Aorta (tissue), 5 donors: ENCODE measurements around the gene FOXQ1. TPM values are rescaled to one million over a fixed set of nuclear protein-coding genes. Genes with fewer than 3 reads are reported as not detected.

Source experiments
- ATAC-seq: fragments of 200-7000 bp; cut with Tn5 transposase; one replicate; pipeline ENCODE4 v1.9.1; 2022; ENCODE audit warnings: moderate library complexity; ENCODE audit not compliant: low FRiP score
- DNase-seq, 2 donors: peaks; one replicate each; pipeline ENCODE4 v3.0.0-alpha.2; 2020
- H3K27ac ChIP-seq, 2 donors: one replicate each; pipeline ENCODE4 v1.5.1; 2013; ENCODE audit warnings: low read length in 2 of 2, mild to moderate bottlenecking in 2 of 2, moderate library complexity in 2 of 2, control low read depth in 1 of 2, inconsistent platforms in 1 of 2, low read depth in 1 of 2
- H3K27me3 ChIP-seq, 2 donors: one replicate each; pipeline ENCODE4 v1.6.1; 2013; ENCODE audit warnings: control low read depth in 1 of 2, low read length in 1 of 2, mild to moderate bottlenecking in 1 of 2, moderate library complexity in 1 of 2; ENCODE audit not compliant: insufficient read depth in 2 of 2, control insufficient read depth in 1 of 2
- H3K36me3 ChIP-seq, 2 donors: one replicate each; pipeline ENCODE4 v1.6.1; 2013; ENCODE audit warnings: control low read depth in 1 of 2, low read length in 1 of 2, mild to moderate bottlenecking in 1 of 2; ENCODE audit not compliant: insufficient read depth in 2 of 2, control insufficient read depth in 1 of 2
- H3K4me1 ChIP-seq, 2 donors: one replicate each; pipeline ENCODE4 v1.6.1; 2013; ENCODE audit warnings: low read length in 2 of 2, control low read depth in 1 of 2, mild to moderate bottlenecking in 1 of 2, moderate library complexity in 1 of 2; ENCODE audit not compliant: insufficient read depth in 2 of 2, control insufficient read depth in 1 of 2
- H3K4me3 ChIP-seq, 2 donors: one replicate each; pipeline ENCODE4 v1.5.1; 2013; ENCODE audit warnings: low read length in 2 of 2, control low read depth in 1 of 2, mild to moderate bottlenecking in 1 of 2
- H3K9me3 ChIP-seq: one replicate; pipeline ENCODE4 v1.6.1; 2013; ENCODE audit warnings: mild to moderate bottlenecking, low read length; ENCODE audit not compliant: control insufficient read depth
- WGBS, 2 donors: extraction: QIAGEN DNeasy Blood & Tissue Kit; methylation state at CpG; one replicate each; pipeline ENCODE4 v1.1.7; 2013; 5-methylcytosine and 5-hydroxymethylcytosine counted together
- intact Hi-C, 2 donors: fragments of 100-400 bp; cut with DNase I; formaldehyde crosslinking; loops; one replicate each; pipeline versions ENCODE4 v1.14.2 to v1.15.0; 2022
- polyA plus RNA-seq, 2 donors: library from polyadenylated mRNA; stranded (reverse); fragments of 200-250 nt; gene quantifications; one replicate each; pipeline ENCODE4 v1.2.3, GENCODE V29; 2013
- total RNA-seq, 2 donors: library from RNA; stranded (reverse); fragmentation: NEBNext Ultra II Directional; extraction: Animal tissue kit (Norgen Biotek cat#: 25700); gene quantifications; one replicate each; pipeline ENCODE4 v1.2.1, GENCODE V29; 2021
- donor health status: healthy with polysubstance abuse.
- donor health status: Bipolar disorder and iron deficiency.
- donor health status: DM: no; HTN: no; CAD: no.
- donor health status: DM: no; HTN: no; CAD: no.
- donor health status: DM: yes; HTN: yes; CAD: no.

FOXQ1 gene
- total and polyA plus RNA-seq, 4 donors, result 0.05 TPM; not detected in 3

DNA sequence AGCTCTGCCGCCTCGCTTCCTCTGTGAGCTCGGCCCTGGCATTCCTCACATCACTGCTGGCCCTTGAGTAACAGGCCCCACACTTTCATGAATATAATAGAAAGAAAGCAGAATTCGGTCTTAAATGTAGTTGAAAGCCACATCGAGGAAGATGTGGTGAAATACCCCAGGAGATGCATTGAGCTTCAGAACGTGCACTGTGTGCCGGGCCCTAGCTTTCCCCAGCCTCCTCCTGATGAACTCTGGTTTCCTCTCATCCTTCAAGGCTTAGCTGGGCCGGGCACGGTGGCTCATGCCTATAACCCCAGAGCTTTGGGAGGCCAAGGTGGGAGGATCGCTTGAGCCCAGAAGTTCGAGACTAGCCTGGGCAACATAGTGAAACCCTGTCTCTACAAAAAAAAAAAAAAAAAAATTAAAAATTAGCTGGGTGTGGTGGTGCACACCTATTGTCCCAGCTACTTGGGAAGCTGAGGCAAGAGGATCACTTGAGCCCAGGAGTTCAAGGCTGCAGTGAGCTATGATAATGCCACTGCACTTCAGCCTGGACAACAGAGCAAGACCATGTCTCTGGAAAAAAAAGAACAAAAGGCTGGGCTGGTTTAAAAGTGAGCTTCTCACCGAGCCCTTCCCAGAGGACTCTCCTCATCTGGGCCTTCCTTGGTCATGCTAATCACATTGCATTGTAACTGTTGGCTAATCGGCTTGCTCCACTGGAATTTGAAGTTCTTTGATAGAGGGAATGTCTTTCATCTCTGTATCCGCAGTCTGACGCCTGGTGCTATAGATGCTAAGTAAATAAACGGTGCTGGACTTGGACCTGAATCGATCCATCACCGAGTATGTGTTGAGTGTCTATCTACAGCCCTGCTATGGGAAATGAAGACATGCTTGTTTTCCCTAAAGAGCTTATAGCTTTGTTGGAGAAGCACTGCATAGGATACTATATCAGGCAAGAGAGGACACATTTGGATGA lies 43.8 kb upstream of the FOXQ1 start:
- Histone ChIP-seq H3K27ac (no peak overlapping the region), H3K9me3 (no peaks in the 10 kb centered on the region), H3K4me3 (no peak overlapping the region), H3K4me1 (no peaks in the 10 kb centered on the region), H3K27me3 (no peaks in the 10 kb centered on the region), H3K36me3 (no peaks in the 10 kb centered on the region)
- 63 to 71% methylated on average over 18 of the region's 18 CpGs for WGBS, 2 donors
- ATAC-seq (no peak), DNase-seq (no peak)
- intact Hi-C loops, result no loop called here

GRCh38 chr6:1271071-1271763 lies 40.7 kb upstream of the FOXQ1 start:
- H3K36me3 ChIP-seq, result no peaks in the 10 kb centered on the region
- H3K27me3 ChIP-seq, result no peaks in the 10 kb centered on the region
- no peak for DNase-seq
- ATAC-seq, result no peak
- intact Hi-C loops, result no loop called here
- no peaks in the 10 kb centered on the region for H3K9me3 ChIP-seq
- no peak overlapping the region for H3K27ac ChIP-seq
- 80 to 88% methylated on average over 11 of the region's 11 CpGs for WGBS, 2 donors
- H3K4me1 ChIP-seq, result no peaks in the 10 kb centered on the region
- H3K4me3 ChIP-seq, result no peak overlapping the region

DNA sequence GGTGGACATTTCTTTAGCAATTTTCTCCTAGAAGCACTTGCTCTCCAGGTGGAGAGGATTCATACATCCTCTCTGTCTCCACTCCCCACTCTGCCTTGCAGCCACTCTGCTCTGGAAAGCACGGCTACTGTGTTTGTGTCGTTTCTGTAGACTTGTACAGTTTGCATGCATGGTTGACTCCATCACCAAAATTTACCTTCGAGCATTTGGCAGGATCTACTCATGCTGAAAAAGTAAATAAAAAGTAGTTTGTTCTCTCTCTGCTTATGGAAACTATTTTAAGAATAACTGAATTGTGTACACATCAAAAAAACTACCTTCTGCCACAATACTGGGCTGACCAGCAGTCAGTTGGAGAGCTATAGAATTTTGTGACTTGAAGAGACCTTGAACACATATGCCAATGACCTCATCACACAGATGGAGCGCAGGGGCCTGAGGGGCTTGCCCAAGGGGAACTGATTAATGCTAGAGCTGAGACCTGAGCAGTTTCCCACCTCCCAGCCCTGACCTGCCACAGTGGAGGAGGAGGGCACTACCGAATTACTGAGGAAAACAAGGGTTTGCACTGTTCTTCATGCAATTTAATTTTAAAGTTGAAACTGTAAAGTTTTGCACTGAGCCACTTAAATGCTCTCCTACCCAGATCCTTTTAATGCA lies 33.7 kb upstream of the FOXQ1 start:
- intact Hi-C loops, result no loop called here
- 53 to 56% methylated on average over 5 of the region's 5 CpGs for WGBS, 2 donors
- Histone ChIP-seq H3K27me3 (no peaks in the 10 kb centered on the region), H3K4me3 (no peak overlapping the region), H3K9me3 (no peaks in the 10 kb centered on the region), H3K36me3 (no peaks in the 10 kb centered on the region), H3K4me1 (no peaks in the 10 kb centered on the region), H3K27ac (no peak overlapping the region)
- no peak for ATAC-seq
- DNase-seq, result no peak

DNA sequence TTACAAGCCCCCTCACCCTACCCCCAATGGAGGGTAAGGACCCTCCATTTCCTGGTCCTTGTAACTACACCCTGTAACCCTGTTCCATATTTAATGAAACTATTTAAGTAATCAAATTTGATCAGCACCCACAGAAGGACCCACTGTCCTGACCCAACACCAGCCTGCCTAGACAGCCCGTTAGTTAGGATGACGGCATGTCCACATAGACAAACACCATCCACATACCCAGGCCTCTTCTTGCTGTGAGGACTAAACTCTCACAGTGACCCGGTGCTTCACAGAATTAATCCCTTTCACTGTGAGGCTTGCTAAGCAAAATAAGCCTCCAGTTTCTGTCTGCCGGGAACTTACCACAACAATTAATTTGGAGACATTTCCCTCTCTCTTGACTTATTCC lies 32.8 kb upstream of the FOXQ1 start:
- Histone ChIP-seq H3K36me3 (no peaks in the 10 kb centered on the region), H3K27me3 (no peaks in the 10 kb centered on the region), H3K9me3 (no peaks in the 10 kb centered on the region), H3K27ac (no peak overlapping the region), H3K4me3 (no peak overlapping the region), H3K4me1 (no peaks in the 10 kb centered on the region)
- intact Hi-C loops, result no loop called here
- WGBS, 2 donors, result 41 to 46% methylated on average over 4 of the region's 4 CpGs
- DNase-seq (no peak), ATAC-seq (no peak)

DNA sequence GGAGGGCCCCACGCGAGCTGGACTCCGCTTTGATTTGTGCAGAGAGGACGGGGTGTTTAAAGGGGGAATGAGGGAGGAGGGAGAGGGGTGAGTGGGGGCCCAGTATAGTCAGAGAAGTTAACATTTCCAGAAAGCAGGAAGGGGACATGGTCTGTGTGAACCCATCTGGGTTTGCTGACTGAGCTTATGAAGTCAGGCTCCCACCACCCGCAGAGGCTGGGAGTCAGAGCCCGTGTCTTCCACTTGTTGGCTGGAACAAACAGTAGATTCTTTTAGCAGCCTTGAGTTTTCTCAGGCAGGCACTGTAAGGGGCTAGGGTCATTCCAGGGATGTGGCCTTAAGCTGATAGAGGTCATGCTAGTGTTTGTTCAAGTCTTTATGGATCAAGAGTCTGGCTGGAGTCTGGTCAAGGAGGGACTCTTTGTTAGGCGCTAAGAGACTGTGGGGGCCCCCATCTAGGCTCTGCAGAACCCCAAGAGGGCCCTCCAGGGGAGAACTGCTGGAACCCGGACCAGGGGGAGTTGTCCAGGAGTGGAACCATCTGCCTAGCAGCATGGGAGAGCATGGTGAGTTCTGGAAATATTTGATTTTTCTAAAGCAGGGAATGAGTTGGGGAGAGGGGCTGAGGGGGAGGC lies 31.1 kb upstream of the FOXQ1 start:
- Histone ChIP-seq H3K4me3 (no peak overlapping the region), H3K4me1 (no peaks in the 10 kb centered on the region), H3K27ac (no peak overlapping the region), H3K36me3 (no peaks in the 10 kb centered on the region), H3K27me3 (no peaks in the 10 kb centered on the region), H3K9me3 (no peaks in the 10 kb centered on the region)
- ATAC-seq, result no peak
- intact Hi-C loops, result no loop called here
- DNase-seq, result no peak
- 66 to 73% methylated on average over 8 of the region's 8 CpGs for WGBS, 2 donors

- no peak for ATAC-seq
- Histone ChIP-seq H3K9me3 (no peaks in the 10 kb centered on the region), H3K27ac (no peak overlapping the region), H3K27me3 (no peaks in the 10 kb centered on the region), H3K4me1 (no peaks in the 10 kb centered on the region), H3K36me3 (no peaks in the 10 kb centered on the region), H3K4me3 (no peak overlapping the region)
- 69 to 71% methylated on average over 8 of the region's 8 CpGs for WGBS, 2 donors
- intact Hi-C loops, result no loop called here
- no peak for DNase-seq
These were observed 30.2 kb upstream of the FOXQ1 start for GRCh38 chr6:1281746-1282145.

- Histone ChIP-seq H3K36me3 (no peaks in the 10 kb centered on the region), H3K27me3 (no peaks in the 10 kb centered on the region), H3K4me1 (no peaks in the 10 kb centered on the region), H3K27ac (no peak overlapping the region), H3K4me3 (no peak overlapping the region), H3K9me3 (no peaks in the 10 kb centered on the region)
- DNase-seq (no peak), ATAC-seq (no peak)
- intact Hi-C loops, result no loop called here
- whole genome bisulfite sequencing, 2 donors, result 24 to 34% methylated on average over 3 of the region's 3 CpGs
These were observed 28.4 kb upstream of the FOXQ1 start for GRCh38 chr6:1283501-1283900.

GRCh38 chr6:1285556-1285955 lies 26.3 kb upstream of the FOXQ1 start:
- no peak overlapping the region for H3K4me3 ChIP-seq
- no peaks in the 10 kb centered on the region for H3K9me3 ChIP-seq
- no peaks in the 10 kb centered on the region for H3K36me3 ChIP-seq
- 45 to 51% methylated on average over 6 of the region's 6 CpGs for WGBS, 2 donors
- H3K4me1 ChIP-seq, result no peaks in the 10 kb centered on the region
- DNase-seq (peak in 1 of 2 donors; percentile 56), ATAC-seq (no peak)
- H3K27ac ChIP-seq, result no peak overlapping the region
- intact Hi-C loops, result no loop called here
- no peaks in the 10 kb centered on the region for H3K27me3 ChIP-seq
